Measurements from ENCODE around the gene MAEA.

MAEA gene

GRCh38 chr4:1289207-1290164, at the start of gene MAEA:
Gene MAEA, plus strand, starts transcription at chr4:1289891. Its CDS starts 23 bp downstream, at chr4:1289914.
- peak; percentile 100 for DNase-seq (ENCODE audit: low spot score)

GRCh38 chr4:1239950-1240307, 49.8 kb upstream of the MAEA start:
- no peak for DNase-seq (ENCODE audit: low spot score)

GRCh38 chr4:1240721-1241465, 48.8 kb upstream of the MAEA start:
- DNase-seq (ENCODE audit: low spot score), result no peak

- DNase-seq (ENCODE audit: low spot score), result no peak
These were observed 48.2 kb upstream of the MAEA start for GRCh38 chr4:1241466-1241935.

GRCh38 chr4:1241936-1242505, 47.7 kb upstream of the MAEA start:
- no peak for DNase-seq (ENCODE audit: low spot score)

- no peak for DNase-seq (ENCODE audit: low spot score)
These were observed 46.9 kb upstream of the MAEA start for GRCh38 chr4:1242506-1243450.

- no peak for DNase-seq (ENCODE audit: low spot score)
These were observed 46.1 kb upstream of the MAEA start for GRCh38 chr4:1243451-1244080.

GRCh38 chr4:1244081-1244977, 45.4 kb upstream of the MAEA start:
- no peak for DNase-seq (ENCODE audit: low spot score)

GRCh38 chr4:1244978-1245471, 44.7 kb upstream of the MAEA start:
- DNase-seq (ENCODE audit: low spot score), result no peak

GRCh38 chr4:1245481-1246051, 44.1 kb upstream of the MAEA start:
- DNase-seq (ENCODE audit: low spot score), result no peak

- no peak for DNase-seq (ENCODE audit: low spot score)
These were observed 43.4 kb upstream of the MAEA start for GRCh38 chr4:1246111-1246881.

GRCh38 chr4:1246901-1247863, 42.5 kb upstream of the MAEA start:
- DNase-seq (ENCODE audit: low spot score), result peak; percentile 24

GRCh38 chr4:1247864-1248244, 41.8 kb upstream of the MAEA start:
- DNase-seq (ENCODE audit: low spot score), result no peak

- peak; percentile 99 for DNase-seq (ENCODE audit: low spot score)
These were observed 41.2 kb upstream of the MAEA start, which contains the start of gene CTBP1 for GRCh38 chr4:1248245-1249147. Gene CTBP1, minus strand, starts transcription at chr4:1249130. Its CDS starts 7,799 bp downstream, at chr4:1241331.

GRCh38 chr4:1249148-1249730, 40.5 kb upstream of the MAEA start:
- peak; percentile 93 for DNase-seq (ENCODE audit: low spot score)
